ENCODE data around the gene DSCAML1.
"Not testable (repeated sequence)": the region's sequence is repeated elsewhere in the genome, so short reads cannot be mapped to it uniquely, and the experiment has no call there.

DSCAML1 gene

GRCh38 chr11:117407016-117407415 is 390.0 kb downstream of the DSCAML1 start:
- no peak for TF ChIP-seq CTCF (IDR thresholded peaks at IDR 0.05; ENCODE audit: insufficient read depth, missing control alignments)
- FAIRE-seq (no peak), DNase-seq (ENCODE audit: insufficient read length, low spot score) (no peak)

- not testable (repeated sequence) for DNase-seq (ENCODE audit: insufficient read length, low spot score); FAIRE-seq
Observed at GRCh38 chr11:117405898-117406297, 391.1 kb downstream of the DSCAML1 start.

DNA sequence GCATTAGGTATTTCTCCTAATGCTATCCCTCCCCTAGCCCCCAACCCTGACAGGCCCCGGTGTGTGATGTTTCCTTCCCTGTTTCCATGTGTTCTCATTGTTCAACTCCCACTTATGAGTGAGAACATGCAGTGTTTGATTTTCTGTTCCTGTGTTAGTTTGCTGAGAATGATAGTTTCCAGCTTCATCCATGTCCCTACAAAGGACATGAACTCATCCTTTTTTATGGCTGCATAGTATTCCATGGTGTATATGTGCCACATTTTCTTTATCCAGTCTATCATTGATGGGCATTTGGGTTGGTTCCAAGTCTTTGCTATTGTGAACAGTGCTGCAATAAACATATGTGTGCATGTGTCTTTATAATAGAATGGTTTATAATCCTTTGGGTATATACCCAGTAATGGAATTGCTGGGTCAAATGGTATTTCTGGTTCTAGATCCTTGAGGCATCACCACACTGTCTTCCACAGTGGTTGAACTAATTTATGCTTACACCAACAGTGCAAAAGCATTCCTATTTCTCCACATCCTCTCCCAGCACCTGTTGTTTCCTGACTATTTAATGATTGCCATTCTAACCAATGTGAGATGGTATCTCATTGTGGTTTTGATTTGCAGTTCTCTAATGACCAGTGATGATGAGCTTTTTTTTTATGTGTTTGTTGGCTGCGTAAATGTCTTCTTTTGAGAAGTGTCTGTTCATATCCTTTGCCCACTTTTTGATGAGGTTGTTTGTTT is 397.7 kb downstream of the DSCAML1 start:
- FAIRE-seq = not testable (repeated sequence)

DNA sequence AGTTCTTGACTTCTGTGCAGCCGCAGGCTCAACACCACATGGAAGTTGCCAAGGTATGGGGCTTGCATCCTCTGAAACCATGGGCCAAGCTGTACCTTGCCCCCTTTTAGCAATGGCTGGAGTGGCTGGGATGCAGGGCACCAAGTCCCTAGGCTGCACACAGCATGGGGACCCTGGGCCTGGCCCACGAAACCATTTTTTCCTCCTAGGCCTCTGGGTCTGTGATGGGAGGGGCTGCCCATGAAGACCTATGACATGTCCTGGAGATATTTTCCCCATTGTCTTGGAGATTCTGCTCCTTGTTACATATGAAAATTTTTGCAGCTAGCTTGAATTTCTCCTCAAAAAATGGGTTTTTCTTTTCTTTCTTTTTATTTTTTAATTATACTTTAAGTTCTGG is 398.4 kb downstream of the DSCAML1 start:
- not testable (repeated sequence) for FAIRE-seq; DNase-seq (ENCODE audit: insufficient read length, low spot score)

More for the DNA sequence above, 397.7 kb downstream of the DSCAML1 start:
- DNase-seq (ENCODE audit: insufficient read length, low spot score) = not testable (repeated sequence)

DNA sequence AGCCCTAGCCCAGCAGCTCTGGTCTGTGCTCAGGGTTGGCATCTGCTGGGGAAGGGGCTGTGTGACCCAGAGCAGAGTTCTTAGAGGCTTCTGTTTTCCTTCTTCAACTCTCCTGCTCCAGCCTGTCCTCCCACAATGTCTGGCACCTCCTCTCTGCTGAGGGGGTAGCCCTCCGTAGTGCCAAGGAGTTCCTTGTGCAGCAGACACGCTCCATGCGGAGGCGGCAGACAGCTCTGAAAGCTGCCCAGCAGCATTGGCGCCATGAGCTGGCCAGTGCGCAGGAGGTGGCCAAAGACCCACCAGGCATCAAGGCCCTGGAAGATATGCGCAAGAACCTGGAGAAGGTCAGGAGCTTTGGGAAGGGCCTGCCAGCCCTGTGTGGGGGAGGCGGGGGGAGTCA is 400.0 kb downstream of the DSCAML1 start:
- no peak for TF ChIP-seq CTCF (IDR thresholded peaks at IDR 0.05; ENCODE audit: insufficient read depth, missing control alignments)
- no peak for DNase-seq (ENCODE audit: insufficient read length, low spot score)
- no peak for FAIRE-seq

- FAIRE-seq (no peak), DNase-seq (ENCODE audit: insufficient read length, low spot score) (no peak)
- TF ChIP-seq CTCF (IDR thresholded peaks at IDR 0.05; ENCODE audit: insufficient read depth, missing control alignments) = no peak
Observed at GRCh38 chr11:117395476-117395875, 401.5 kb downstream of the DSCAML1 start.

DNA sequence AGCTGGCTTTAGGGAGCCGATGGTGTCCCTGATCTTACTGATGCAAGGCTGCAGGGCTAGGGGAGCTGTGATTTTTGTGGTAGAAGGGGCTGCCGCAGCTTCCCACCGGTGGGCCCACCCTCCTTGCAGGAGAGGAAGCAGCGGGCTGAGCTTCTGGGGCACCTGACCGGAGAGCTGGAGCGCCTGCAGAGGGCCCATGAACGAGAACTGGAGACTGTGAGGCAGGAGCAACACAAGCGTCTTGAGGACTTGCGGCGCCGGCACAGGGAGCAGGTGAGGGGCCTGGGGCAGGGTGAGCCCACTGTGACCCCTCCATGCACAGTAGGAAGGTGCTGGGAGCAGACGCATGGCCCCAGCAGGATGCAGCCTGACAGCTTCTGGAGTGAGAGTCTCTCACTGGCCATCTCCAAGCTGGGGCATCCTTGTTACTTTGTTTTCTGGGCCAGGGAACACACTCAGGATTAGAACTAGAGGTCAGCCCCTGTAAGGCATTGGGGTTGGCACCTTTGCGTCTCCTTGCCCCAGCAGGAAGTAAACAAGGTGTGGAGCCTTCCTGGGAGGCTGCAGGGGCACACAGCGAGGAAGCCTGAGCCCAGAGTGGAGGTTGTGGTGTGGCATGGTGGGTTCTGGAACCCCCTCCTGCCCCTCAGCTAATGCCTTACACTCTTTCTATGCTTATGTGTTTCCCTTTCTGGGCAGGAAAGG is 402.6 kb downstream of the DSCAML1 start:
- TF ChIP-seq CTCF (IDR thresholded peaks at IDR 0.05; ENCODE audit: insufficient read depth, missing control alignments) = no peak
- FAIRE-seq (no peak), DNase-seq (ENCODE audit: insufficient read length, low spot score) (no peak)

DNA sequence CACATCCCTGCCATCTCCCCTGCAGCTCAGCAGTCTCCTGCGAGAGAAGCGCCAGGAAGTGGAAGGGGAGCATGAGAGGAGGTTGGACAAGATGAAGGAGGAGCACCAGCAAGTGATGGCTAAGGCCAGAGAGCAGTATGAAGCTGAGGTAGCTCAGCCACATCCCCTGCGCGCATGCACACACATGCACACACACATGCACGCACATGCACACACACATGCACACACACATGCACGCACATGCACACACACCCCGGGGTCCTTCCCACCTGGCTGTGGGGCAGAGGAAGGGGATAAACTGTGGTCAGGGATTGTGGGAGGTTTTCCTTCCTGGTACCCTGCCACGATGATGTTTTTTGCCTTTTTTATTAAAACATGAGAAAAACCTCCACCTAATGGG is 404.0 kb downstream of the DSCAML1 start:
- DNase-seq (ENCODE audit: insufficient read length, low spot score) = no peak
- FAIRE-seq = no peak

More for the DNA sequence above, 404.0 kb downstream of the DSCAML1 start:
- no peak for TF ChIP-seq CTCF (IDR thresholded peaks at IDR 0.05; ENCODE audit: insufficient read depth, missing control alignments)

Measured in D721Med (cell line).